UCSD-AML1 (cell line): Measurements from ENCODE around the gene SDS.
"Not testable (repeated sequence)": the region's sequence is repeated elsewhere in the genome, so short reads cannot be mapped to it uniquely, and the experiment has no call there.

ENCODE experiments used
- DNase-seq: peaks from one replicate; lab custom pipeline; 2025; ENCODE audit not compliant: unreplicated experiment; lab: John Stamatoyannopoulos, UW

SDS gene

DNA sequence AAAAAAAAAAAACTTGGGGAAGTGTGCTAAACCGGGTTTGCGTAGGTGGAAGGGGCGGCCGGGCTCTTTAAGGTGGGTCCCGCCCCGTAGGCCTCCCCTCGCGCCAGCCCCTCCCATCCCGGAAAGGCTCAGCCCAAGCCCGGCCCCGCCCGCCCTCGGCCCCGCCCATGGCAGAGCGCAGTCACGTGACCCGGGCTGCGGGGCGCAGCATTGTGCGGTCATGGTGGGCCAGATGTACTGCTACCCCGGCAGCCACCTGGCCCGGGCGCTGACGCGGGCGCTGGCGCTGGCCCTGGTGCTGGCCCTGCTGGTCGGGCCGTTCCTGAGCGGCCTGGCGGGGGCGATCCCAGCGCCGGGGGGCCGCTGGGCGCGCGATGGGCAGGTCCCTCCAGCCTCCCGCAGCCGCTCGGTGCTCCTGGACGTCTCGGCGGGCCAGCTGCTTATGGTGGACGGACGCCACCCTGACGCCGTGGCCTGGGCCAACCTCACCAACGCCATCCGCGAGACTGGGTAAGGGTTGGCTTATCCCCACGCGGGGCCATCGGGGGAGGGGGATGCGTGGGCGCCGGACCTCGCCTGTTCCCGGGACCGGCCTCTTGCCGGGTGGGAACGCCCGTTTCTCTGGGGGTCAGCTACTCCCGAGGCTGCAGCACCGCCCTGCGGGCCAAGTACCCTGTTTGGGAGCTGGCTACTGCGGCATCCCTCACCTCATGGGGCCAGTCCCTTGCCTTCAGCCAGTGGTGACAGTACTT, 45.1 kb downstream of the SDS start, which contains the start of gene PLBD2:
Gene PLBD2, plus strand, starts transcription at position 207 of the 752 bp plus-strand sequence. Its CDS starts 14 bp downstream, at position 221.
- peak; percentile 91 for DNase-seq

DNA sequence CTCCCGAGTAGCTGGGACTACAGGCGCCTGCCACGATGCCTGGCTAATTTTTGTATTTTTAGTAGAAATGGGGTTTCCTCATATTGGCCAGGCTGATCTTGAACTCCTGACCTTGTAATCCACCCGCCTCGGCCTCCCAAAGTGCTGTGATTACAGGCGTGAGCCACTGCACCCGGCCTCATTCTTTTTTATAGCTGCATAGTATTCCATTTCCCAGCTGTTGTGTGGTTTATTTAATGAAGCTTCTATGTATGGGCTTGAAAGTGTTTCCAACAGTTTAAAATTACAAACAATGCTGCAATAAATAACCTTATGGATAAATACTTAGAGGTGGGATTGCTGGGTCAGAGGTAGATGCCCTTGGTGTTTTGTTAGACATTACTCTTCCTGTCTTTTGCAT, 49.5 kb downstream of the SDS start:
- DNase-seq, result not testable (repeated sequence)

DNA sequence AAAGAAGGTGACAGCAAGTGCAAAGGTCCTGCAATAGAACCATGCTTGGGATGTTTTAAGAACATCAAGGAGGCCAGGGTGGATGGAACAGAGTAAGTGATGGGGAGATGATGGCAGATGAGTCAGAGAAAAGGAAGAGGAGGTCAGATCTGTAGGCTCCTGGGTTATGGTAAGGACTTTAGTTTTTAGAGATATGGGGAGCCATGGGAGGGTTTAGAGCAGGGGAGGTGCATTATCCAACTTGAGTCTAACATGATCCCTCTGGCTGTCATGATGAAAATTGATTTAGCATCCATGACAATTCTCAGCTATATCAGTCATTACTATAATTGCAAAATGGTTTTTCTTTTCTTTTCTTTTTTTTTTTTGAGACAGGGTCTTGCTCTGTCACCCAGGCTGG, 52.6 kb downstream of the SDS start:
- DNase-seq, result no peak

DNA sequence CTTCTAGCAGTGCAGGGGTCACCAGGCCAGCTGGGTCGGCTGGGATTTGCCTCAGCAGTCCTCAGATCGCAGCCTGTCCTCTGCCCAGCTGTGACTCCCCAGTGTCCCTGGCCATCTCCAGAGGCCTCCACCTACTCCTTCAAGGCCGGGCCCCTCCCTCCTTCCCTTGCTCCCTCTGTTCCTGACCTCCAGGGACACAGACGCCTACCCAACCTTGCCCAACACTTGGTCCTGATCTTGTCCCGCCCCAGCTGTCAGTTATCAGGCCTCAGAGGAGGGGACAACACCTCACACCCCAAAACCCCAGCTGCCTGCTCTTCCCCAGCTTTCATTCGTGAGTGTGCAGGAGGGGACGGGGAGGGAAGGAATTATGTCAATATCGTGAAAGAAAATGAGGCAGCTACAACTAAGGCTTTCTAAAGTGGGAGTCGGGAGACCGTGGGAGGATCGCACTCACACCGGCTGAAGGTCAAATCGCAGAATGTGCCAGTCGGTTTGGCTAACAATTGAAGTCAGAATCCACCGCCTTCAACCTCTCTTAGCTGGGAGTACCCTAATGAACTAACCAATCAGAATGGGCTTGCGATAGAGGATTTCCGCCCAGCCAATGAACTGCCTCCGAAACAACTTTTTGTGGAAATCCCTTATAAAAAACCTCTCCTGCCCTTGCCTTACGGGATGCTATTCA, 54.7 kb downstream of the SDS start:
- DNase-seq, result no peak

DNA sequence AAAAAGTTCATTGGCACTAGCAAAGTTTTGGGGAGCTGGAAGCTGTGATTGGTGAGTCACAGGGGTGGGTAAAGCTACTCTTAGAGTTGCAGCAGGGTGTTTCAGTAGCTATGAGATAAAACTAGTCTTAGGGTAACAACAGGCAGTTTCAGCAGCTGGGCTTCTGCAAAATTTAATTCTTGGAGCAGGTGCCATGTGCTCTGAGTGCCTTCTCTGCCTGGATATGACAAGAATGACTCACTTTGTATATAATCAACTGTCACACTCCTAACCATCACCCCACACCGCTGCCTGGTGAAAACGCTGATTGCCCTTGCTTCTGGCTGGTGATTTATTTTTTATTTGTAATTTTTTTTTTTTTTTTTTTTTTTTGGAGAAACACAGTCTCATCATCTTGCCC, 55.8 kb downstream of the SDS start:
- no peak for DNase-seq

DNA sequence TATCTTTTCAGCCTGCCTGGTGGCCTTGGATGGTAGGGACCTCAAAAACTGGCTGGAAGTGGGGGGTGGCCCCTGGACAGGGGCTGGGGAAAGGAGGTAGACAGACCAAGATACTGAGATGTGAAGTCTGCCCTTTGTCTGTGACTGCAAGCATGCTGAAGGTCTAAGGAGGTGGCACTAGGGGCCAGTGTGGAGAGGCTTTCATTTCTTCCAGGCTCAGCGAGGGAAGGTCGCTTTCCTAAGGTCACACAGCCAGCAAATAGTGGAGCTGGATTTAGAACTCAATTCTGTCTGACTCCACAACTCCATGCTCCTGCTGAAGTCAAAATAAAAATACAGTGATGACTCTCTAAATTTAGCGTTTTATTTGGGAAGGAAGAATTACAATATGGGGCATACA, 56.6 kb downstream of the SDS start:
- DNase-seq, result no peak

DNA sequence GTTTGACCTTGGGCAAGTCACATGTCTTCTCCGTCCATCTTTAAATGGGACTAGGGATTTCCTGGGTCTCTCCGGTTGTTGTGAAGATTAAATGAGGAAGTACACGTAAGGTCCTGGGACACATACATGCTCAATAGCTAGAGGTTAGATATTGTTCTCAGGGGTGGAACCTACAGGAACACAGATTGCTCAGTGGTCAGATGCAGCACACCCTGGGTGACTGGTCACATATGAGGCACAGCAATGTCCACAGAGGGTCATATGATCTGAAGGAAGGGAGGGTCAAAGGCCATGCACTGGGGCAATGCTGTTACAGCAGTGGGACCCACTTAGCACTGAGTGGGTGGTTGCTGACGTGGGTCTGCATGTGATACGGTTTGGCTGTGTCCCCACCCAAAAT, 57.3 kb downstream of the SDS start:
- DNase-seq, result no peak

DNA sequence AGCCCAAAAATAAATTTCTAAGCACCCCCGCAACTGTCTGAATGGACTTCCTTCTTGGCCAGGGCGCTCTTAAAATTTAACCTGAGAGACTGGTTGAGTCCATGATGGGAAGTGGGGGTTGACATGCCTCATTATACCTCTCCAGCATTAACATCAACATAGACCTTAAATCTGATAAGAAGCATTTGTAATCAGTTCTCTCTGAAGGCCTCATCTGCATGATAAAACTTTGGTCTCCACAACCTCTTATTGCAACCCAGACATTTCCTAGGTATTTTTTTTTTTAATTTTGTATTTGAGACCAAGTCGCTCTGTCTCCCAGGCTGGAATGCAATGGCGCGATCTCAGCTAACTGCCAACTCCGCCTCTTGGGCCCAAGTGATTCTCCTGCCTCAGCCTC, 58.4 kb downstream of the SDS start:
- DNase-seq, result no peak
